Measurements from ENCODE around the gene LRRC2.

GRCh38 chr3:46495901-46496456 lies 70.1 kb downstream of the LRRC2 start:
- TF ChIP-seq POLR2AphosphoS5 (IDR thresholded peaks at IDR 0.05; ENCODE audit: low read depth, low read length) (no peak), CTCF (IDR thresholded peaks at IDR 0.05) (no peak)

Data from Panc1 (cell line).